Keratinocyte (primary cell): Measurements from ENCODE around the gene RPGRIP1. TPM values are rescaled to one million over a fixed set of nuclear protein-coding genes. Genes with fewer than 3 reads are reported as not detected.

ENCODE experiments used
- DNase-seq: peaks from one replicate; pipeline ENCODE4 v3.0.0-alpha.2; 2011; ENCODE audit warnings: low read depth, missing footprints, low spot score
- FAIRE-seq: peaks from 2 replicates; lab custom pipeline; 2011; peaks lifted over from hg19 to GRCh38; lab: Jason Lieb, UNC
- H2AFZ ChIP-seq: 2 replicates; pipeline ENCODE4 v1.6.0; 2012; ENCODE audit warnings: low read length, control low read depth, inconsistent platforms; ENCODE audit not compliant: control insufficient read depth
- H3K27ac ChIP-seq: 2 replicates; pipeline ENCODE4 v1.5.1; 2011; ENCODE audit warnings: low read length; ENCODE audit not compliant: control insufficient read depth, insufficient read depth
- H3K27me3 ChIP-seq: 3 replicates; pipeline ENCODE4 v1.6.0; 2011; ENCODE audit warnings: low read length; ENCODE audit not compliant: control insufficient read depth, insufficient read depth; ENCODE audit errors: extremely low read depth
- H3K36me3 ChIP-seq, 2 experiments: 2 replicates in 1 of 2; 3 replicates in 1 of 2; pipeline ENCODE4 v1.5.1; 2011; ENCODE audit warnings: low read length in 2 of 2, mild to moderate bottlenecking in 1 of 2; ENCODE audit not compliant: control insufficient read depth in 2 of 2, insufficient read depth in 2 of 2; ENCODE audit errors: extremely low read depth in 1 of 2
- H3K4me1 ChIP-seq: 3 replicates; pipeline ENCODE4 v1.5.1; 2011; ENCODE audit warnings: low read length; ENCODE audit not compliant: control insufficient read depth, insufficient read depth; ENCODE audit errors: extremely low read depth
- H3K4me2 ChIP-seq: 3 replicates; pipeline ENCODE4 v1.6.0; 2011; ENCODE audit warnings: low read depth, low read length; ENCODE audit not compliant: control insufficient read depth, insufficient read depth; ENCODE audit errors: extremely low read depth
- H3K4me3 ChIP-seq, 3 experiments: fragments of 200-600 bp in 1 of 3; sonication (generic) in 1 of 3; 2 replicates in 2 of 3; 3 replicates in 1 of 3; pipeline ENCODE4 v1.5.1; 2011 to 2016; ENCODE audit warnings: low read length in 3 of 3, mild to moderate bottlenecking in 3 of 3, control low read depth in 2 of 3, inconsistent platforms in 1 of 3, low read depth in 1 of 3, mixed read lengths in 1 of 3, mixed run types in 1 of 3, moderate library complexity in 1 of 3; ENCODE audit not compliant: control insufficient read depth in 2 of 3, insufficient read depth in 2 of 3; ENCODE audit errors: extremely low read depth in 1 of 3
- H3K79me2 ChIP-seq: 2 replicates; pipeline ENCODE4 v1.6.0; 2012; ENCODE audit warnings: low read length; ENCODE audit not compliant: control insufficient read depth, insufficient read depth
- H3K9ac ChIP-seq: 3 replicates; pipeline ENCODE4 v1.6.0; 2011; ENCODE audit warnings: low read length; ENCODE audit not compliant: control insufficient read depth, insufficient read depth; ENCODE audit errors: extremely low read depth
- H3K9me1 ChIP-seq: 3 replicates; pipeline ENCODE4 v1.6.0; 2011; ENCODE audit warnings: low read length; ENCODE audit not compliant: control insufficient read depth, insufficient read depth; ENCODE audit errors: extremely low read depth
- H3K9me3 ChIP-seq: 2 replicates; pipeline ENCODE4 v1.5.1; 2012; ENCODE audit warnings: low read depth, low read length; ENCODE audit not compliant: control insufficient read depth
- H4K20me1 ChIP-seq: 3 replicates; pipeline ENCODE4 v1.6.0; 2011; ENCODE audit warnings: low read length; ENCODE audit not compliant: control insufficient read depth, insufficient read depth; ENCODE audit errors: extremely low read depth
- EZH2 ChIP-seq: IDR thresholded peaks from one replicate; pipeline ENCODE4 v1.6.1; 2012; ENCODE audit warnings: inconsistent platforms, mild to moderate bottlenecking, low read length, moderate library complexity
- dilution Hi-C: fragments of 300-500 bp; cut with MboI; formaldehyde crosslinking; loops from one replicate; pipeline ENCODE4 v1.7.0; 2020; ENCODE audit warnings: low sequenced_read_pairs; ENCODE audit not compliant: extremely low pct_ligation_motif_present
- polyA plus RNA-seq, 5 experiments: library from polyadenylated mRNA; depleted of rRNA in 3 of 5; stranded (reverse) in 3 of 5; stranded (forward) in 1 of 5; unstranded in 1 of 5; fragments of >200 nt; gene quantifications; 1 replicate in 1 of 5; 2 replicates in 3 of 5; 3 replicates in 1 of 5; pipeline versions ENCODE4 v1.2.1 to v1.2.3, GENCODE V29; 2011 to 2012; ENCODE audit warnings: missing spikeins in 2 of 5, low read depth in 1 of 5, low replicate concordance in 1 of 5
- TF ChIP-seq, protein P1 (sequence below), 3 experiments: IDR thresholded peaks in 1 of 3; conservative IDR thresholded peaks in 1 of 3; optimal IDR thresholded peaks in 1 of 3; 2 replicates in 2 of 3; 3 replicates in 1 of 3; pipeline versions ENCODE3 to v1.5.1; 2011; ENCODE audit warnings: low read length in 3 of 3, mild to moderate bottlenecking in 3 of 3, moderate library complexity in 2 of 3, control low read depth in 1 of 3, inconsistent platforms in 1 of 3; ENCODE audit not compliant: insufficient read depth in 2 of 3; ENCODE audit errors: extremely low read depth in 1 of 3

The RPGRIP1 gene
- polyA plus RNA-seq, 1 donor (not counting 4 experiments of a cell fraction or from before 2014, with no cell fraction given) = 0.07 TPM

DNA sequence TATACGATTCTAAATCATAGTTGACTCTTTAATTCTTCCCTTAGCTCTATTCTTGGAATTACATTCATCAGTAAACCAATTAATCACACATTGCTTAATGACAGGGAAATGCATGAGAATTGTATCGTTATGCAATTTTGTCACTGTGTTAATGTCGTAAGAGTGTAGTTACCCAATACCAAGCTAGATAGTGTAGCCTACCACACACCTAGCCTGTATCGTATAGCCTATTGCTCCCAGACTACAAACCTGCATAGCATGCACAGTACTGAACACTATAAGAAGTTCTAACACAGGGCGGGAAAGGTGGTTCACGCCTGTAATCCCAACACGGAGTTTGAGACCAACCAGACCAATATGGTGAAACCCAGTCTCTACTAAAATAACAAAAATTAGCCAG lies 35.3 kb upstream of the RPGRIP1 start:
- Histone ChIP-seq H3K9me1 (peaks cover 3% of the 10 kb centered on the region), H4K20me1 (peaks cover 77% of the 10 kb centered on the region), H3K27me3 (no peaks in the 10 kb centered on the region), H3K9me3 (no peaks in the 10 kb centered on the region), H3K4me2 (no peak overlapping the region), H3K27ac (no peak overlapping the region), H3K4me3 (no peak overlapping the region), H3K4me1 (no peaks in the 10 kb centered on the region), H3K36me3 (peaks cover 21 to 42% of the 10 kb centered on the region in 2 experiments), H3K79me2 (peaks cover 100% of the 10 kb centered on the region), H3K9ac (no peak overlapping the region), H2AFZ (no peak overlapping the region)
- DNase-seq = no peak
- dilution Hi-C loops = no loop called here
- TF ChIP-seq EZH2 = no peak
- TF ChIP-seq, protein P1, sequence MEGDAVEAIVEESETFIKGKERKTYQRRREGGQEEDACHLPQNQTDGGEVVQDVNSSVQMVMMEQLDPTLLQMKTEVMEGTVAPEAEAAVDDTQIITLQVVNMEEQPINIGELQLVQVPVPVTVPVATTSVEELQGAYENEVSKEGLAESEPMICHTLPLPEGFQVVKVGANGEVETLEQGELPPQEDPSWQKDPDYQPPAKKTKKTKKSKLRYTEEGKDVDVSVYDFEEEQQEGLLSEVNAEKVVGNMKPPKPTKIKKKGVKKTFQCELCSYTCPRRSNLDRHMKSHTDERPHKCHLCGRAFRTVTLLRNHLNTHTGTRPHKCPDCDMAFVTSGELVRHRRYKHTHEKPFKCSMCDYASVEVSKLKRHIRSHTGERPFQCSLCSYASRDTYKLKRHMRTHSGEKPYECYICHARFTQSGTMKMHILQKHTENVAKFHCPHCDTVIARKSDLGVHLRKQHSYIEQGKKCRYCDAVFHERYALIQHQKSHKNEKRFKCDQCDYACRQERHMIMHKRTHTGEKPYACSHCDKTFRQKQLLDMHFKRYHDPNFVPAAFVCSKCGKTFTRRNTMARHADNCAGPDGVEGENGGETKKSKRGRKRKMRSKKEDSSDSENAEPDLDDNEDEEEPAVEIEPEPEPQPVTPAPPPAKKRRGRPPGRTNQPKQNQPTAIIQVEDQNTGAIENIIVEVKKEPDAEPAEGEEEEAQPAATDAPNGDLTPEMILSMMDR (optimal IDR thresholded peaks at IDR 0.05 in 1 of 3, IDR thresholded peaks at IDR 0.05 in 1 of 3, conservative IDR thresholded peaks at IDR 0.05 in 1 of 3; ENCODE audit: extremely low read depth in 1 of 3, insufficient read depth in 2 of 3, low read length in 3 of 3) = no peak
- FAIRE-seq = no peak

DNA sequence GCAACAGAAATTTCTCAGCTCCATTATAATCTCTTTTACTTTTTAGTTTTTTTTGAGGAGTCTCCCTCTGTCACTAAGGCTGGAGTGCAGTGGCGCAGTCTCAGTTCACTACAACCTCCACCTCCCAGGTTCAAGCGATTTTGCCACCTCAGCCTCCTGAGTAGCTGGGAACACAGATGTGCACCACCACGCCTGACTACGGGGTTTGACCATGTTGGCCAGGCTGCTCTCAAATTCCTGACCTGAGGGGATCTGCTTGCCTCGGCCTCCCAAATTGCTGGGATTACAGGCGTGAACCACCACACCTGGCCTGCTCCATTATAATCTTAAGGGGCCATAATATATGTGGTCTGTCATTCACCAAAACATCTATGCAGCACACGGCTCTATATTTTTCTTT lies 34.1 kb upstream of the RPGRIP1 start:
- H3K36me3 ChIP-seq = peaks cover 22 to 39% of the 10 kb centered on the region in 2 experiments
- no peaks in the 10 kb centered on the region for H3K4me1 ChIP-seq
- H3K4me2 ChIP-seq = no peak overlapping the region
- dilution Hi-C loops = no loop called here
- no peak for TF ChIP-seq EZH2
- TF ChIP-seq, protein P1 (optimal IDR thresholded peaks at IDR 0.05 in 1 of 3, IDR thresholded peaks at IDR 0.05 in 1 of 3, conservative IDR thresholded peaks at IDR 0.05 in 1 of 3; ENCODE audit: extremely low read depth in 1 of 3, insufficient read depth in 2 of 3, low read length in 3 of 3) = no peak
- no peaks in the 10 kb centered on the region for H3K9me1 ChIP-seq
- no peak overlapping the region for H3K4me3 ChIP-seq
- FAIRE-seq (no peak), DNase-seq (no peak)
- H3K27ac ChIP-seq = no peak overlapping the region
- H3K9me3 ChIP-seq = no peaks in the 10 kb centered on the region
- H3K79me2 ChIP-seq = peaks cover 100% of the 10 kb centered on the region
- H3K27me3 ChIP-seq = no peaks in the 10 kb centered on the region
- no peak overlapping the region for H3K9ac ChIP-seq
- H2AFZ ChIP-seq = no peak overlapping the region
- H4K20me1 ChIP-seq = peaks cover 79% of the 10 kb centered on the region
